GM19324 (cell line): ENCODE measurements around the gene C1orf232.

Experiments
- ATAC-seq: cut with Tn5 transposase; IDR thresholded peaks from one replicate; pipeline ENCODE4 v1.9.1; 2021; ENCODE audit warnings: mild to moderate bottlenecking, moderate library complexity; ENCODE audit not compliant: unreplicated experiment, low FRiP score

C1orf232 gene

DNA sequence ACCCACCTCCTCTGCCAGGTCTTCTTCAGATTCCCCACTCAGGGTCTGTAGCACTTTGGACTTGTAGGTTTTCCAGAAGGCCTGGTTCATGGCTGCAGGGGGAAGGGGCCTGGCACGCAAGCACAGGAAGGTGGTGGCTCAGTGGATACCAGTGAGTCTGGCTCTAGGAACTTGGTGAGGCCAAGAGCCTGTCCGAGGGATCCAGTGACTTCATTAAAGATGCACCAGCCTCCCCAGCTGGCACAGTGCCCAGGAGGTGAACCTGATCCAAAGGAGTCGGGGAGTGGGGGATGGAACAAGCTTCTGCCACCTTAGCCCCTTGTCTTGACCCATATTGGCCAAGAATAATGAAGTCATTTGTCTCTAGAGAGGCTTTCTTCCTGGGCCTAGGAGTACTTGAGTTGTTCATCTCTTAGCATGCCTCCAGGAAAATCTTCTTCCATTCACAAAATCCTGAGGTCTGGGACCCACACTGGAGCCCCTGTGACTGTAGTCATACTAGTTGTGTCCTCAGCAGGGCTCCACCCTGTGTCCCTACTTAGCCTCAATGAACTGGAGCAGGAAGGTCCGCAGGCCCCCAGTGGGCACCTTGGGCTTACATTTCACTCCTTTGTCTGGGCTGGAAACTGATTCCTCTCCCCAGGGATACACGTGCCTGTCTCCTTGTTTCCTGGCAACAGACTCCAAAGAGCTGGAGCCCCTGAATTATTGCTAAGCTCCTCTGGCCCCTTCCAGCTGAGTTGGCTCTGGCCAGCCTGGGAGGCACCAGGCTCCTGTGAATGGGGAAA lies at the start of gene C1orf232:
Gene C1orf232, minus strand, starts transcription at position 554 of the 788 bp plus-strand sequence. Its CDS starts 464 bp downstream, at position 90.
- ATAC-seq = no peak

DNA sequence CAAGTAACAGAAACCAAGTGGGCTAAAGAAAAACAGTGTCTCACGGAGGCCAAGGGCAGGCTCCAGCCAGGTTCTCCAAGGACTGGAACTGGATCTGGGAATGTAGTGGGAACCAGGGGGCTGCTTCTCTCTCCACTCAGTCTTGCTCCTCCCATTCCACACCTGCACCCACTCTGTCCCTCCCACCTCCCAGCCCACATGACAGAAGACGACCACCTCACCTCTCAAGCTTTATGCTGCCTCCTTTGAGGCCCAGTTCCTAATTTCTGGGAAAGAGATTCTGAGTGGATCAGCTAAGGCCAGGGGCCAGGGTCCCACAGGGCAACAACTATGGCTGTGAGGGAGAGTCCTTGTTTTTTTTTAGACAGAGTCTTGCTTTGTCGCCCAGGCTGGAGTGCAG lies 46.5 kb upstream of the C1orf232 start:
- no peak for ATAC-seq

DNA sequence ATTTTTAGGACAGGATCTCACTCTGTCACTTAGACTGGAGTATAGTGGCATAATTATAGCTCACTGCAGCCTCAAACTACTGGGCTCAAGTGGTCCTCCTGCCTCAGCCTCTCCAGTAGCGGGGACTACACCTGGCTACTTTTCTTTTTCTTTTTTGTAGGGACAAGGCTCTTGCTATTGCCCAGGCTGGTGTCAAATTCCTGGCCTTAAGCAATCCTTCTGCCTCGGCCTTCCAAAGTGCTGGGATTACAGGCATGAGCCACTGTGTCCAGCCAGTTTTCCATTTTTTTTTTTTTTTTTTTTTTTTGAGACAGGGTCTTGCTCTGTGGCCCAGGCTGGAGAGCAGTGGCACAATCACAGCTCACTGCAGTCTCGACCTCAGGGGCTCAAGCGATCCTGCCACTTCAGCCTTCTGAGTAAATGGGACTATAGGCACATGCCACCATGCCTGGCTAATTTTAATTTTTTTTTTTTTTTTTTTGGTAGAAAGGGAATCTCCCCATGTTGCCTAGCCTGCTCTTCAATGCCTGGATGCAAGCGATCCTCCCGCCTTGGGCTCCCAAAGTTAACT lies 44.7 kb upstream of the C1orf232 start:
- no peak for ATAC-seq

DNA sequence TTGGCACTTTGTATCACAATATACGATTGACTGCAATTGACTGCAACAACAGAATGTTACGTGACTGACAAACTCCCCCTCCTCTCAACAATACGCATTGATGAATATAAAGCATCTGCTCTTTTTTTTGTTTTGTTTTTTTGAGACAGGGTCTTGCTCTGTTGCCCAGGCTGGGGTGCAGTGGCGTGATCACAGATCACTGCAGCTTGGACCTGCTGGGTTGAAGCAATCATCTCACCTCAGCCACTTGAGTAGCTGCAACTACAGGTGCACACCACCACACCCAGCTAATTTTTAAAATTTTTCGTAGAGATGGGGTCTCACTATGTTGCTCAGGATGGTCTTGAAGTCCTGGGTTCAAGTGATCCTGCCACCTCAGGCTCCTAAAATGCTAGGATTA lies 44.0 kb upstream of the C1orf232 start:
- no peak for ATAC-seq

DNA sequence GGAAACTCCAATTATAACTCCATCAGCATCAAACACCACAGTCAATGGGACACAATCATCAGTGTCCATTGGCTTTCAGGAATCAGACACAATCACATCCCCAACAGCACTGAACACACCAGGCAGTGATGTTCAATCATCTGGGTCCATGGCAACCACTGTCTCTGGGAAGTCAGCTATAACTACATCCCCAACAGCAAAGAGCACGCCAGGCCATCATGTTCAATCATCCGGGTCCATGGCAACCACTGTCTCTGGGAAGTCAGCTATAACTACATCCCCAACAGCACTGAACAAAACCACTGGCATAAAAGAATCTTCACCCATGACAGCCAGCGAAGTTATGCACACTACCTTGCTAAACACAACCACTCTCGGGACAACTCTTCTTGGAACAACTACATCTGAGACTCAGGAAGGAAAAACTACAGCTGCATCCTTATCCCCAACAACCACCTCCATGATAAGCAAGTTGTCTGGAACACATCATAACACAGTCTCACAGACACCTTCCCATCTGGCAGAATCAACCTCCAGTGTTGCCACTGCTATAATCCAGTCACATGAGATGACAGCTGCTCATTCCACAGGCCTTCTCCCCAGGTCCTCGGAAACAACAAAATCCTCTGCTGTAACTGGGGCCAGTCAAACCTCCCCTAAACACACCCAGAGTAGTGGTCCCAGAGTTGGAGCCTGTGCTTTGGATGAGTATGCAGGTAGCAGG lies 41.5 kb upstream of the C1orf232 start:
- no peak for ATAC-seq

DNA sequence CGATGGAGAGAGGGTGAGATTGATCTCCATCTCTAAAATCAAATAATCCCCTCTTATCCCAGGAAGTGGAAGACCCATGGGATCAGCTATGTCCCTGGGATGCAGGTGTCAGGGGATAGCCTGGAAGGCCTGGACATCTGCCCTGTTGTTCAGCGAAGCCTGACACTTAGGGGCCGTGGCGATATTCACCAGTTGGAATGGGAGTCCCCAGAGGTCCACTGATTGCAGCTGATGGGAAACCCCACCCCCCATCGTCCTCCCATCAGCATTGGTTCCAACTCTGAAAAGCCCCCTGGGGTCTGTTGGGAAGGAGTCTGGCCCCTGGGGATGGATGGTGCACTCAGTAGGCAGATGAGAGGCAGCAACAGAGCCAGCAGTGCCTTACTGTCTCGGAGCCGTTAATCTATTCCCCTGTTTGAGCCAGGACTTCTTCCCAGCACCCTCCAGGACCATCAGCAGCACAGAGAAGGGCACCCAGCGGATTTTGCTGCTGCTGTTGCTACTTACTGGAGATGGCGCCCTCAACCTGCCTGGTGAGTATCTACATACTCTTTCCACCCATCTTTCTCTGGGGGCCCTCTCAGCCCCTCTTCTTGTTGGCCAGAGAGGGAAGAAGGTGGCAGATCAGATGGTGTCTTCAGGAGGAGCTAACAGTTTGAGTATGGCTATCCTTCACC lies 35.0 kb upstream of the C1orf232 start:
- no peak for ATAC-seq

DNA sequence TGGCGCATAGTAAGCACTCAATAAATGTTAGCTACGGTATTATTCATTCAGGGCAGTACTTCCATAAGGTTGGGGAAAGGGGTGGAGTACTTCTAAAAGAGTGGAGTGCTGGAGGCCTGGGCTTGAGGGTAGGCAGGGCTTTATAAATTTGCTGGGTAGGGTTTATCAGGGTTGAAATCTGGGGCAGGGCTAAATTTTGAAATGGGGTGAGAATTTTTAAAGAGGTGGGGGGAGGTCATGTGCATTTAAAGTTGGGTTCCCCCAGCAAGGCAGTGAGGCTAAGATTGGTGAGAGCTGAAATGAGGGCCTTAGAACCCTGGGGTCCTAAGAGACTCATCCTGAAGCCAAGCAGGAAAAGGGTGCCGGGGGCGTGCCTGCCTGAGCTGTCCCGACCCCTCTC lies 31.6 kb upstream of the C1orf232 start:
- no peak for ATAC-seq

DNA sequence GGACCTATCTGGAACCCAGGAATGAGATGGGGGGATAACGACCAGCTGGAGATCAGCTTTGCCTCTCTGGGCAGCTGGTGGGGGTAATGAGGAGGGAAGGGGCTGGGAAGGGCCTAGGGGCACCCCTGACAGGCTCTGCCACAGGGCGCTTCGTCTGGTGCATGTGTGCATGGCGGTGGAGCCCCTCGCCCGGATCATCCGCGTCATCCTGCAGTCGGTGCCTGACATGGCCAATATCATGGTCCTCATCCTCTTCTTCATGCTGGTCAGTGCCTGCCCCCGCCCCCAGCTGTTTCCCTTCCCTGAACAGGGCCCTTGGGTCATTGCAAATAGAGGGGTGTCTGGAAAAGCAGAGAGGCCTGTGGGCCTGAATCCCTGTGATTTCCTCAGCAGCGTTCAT lies 29.1 kb upstream of the C1orf232 start:
- no peak for ATAC-seq

DNA sequence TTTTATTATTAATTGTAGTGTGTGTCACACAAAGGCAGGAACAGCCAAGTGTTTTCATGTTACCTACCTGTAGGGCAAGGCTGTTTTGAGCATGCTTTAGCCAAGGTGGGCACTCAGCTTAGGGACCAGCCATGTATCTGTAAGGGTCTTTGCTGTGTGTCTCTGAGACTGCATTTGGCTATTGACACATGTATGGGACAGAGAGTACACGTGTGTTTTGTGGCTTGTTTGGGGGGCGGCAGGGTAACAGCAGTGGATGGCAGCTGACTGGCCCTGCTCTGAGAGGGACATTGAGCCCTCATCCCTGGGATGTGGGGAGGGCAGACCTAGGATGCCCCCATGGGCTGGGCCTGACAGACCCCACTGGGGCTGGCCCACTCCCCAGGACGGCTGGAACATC lies 28.5 kb upstream of the C1orf232 start:
- no peak for ATAC-seq

DNA sequence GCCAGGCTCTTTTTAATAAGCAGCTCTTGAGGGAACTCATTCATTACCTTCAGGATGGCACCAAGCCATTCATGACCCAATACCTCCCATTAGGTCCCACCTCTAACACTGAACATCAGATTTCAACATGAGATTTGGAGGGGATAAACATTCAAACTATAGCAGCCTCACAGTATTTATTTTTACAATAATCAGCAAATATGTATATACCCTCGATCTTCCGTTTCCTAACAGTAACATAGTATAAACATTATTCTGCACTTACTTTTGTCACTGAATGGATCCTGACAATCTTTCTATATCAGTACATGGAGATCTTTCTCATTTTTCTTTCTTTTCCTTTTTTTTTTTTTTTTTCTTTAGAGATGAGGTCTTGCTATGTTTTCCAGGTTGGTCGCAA lies 27.0 kb upstream of the C1orf232 start:
- ATAC-seq = no peak

DNA sequence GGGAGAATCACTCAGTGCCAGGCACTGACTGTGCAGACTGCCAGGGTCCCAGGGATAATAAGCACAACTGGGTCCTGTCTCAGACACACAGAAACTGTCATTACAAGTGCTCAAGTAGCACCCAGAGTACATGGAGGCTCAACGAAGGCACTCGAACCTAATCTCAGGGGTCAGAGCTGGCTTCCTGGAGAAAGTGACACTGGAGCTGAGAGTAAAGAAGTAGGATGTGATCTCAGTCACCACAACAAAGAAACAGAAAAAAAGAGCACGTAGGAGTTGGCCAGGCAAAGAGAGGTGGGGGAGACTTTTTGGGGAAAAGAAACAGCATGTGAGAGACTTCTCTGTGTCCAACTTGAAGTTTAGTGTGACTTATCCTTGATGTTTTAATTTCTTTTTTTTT lies 23.0 kb upstream of the C1orf232 start:
- no peak for ATAC-seq

DNA sequence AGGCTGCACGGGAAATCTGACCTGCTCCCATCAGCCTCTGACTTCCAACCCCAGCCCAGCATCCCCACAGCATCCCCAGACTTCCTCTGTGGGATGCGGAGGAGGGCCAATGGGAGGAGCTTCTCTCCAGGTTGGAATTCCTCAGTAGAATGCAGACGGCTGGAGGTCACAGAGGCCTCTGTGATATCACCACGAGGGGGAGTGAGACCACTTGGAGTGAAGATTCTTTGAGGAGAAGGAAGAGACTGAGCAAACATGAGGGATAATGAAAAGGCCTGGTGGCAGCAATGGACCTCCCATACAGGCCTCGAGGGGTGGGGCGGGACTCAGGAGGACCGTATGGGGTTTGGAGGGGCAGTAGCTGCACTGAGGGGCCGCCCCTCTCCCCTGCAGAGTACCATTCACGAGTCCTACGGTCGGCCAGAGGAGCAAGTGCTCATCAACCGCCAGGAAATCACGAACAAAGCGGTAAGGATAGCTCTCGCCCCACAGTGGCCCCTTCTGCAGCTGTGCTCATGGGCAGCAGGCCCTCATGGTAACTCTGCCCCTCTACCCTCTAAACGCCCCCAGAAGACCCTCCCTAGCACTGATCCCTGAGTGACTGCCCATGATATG lies 21.7 kb upstream of the C1orf232 start, which contains the start of gene CATSPER4:
Gene CATSPER4, plus strand, starts transcription at position 230 of the 615 bp plus-strand sequence. Its CDS starts 26 bp downstream, at position 256.
- ATAC-seq = no peak

DNA sequence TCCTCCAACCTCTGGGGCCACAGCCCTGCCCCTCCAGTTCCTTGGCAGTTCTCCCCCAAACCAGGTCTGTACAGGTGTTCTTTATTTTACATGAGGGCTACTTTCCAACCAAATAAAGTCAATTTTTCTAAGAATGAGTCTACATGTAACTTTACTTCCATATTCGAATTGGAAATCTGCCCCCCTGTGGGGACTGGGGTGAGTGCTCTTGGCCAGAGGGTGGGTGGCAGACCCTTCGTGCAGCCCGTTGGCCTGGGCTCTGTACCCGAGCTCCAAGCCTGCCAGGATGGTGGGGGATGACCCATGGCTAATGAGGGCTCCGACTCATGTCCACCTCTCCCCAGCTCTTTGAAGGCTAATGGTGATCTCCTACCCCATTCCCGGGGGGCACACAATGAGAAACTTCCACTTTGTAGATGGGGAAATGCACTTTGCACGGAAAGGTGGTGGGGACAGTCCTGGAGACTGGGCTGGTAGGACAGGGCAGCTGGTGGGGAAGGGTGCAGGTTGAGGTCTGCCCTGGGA lies 21.1 kb upstream of the C1orf232 start:
- ATAC-seq = no peak

DNA sequence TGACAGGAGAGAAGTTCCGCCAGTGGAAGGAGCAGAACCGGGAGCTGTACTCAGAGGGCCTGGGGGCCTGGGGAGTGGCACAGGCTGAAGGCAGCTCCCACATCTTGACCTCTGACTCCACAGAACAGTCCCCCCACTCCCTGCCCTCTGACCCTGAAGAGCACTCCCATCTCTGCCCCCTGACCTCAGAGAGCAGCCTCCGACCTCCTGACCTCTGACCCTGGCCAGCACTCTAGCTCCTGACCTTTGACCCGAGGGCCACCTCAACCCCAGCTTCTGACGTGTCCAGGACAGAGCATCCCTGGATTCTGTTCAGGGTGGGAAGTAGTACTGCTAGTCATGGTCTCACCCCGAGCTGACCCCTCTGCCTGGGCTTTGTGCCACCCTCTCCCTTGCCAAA lies 20.6 kb upstream of the C1orf232 start:
- ATAC-seq = no peak

DNA sequence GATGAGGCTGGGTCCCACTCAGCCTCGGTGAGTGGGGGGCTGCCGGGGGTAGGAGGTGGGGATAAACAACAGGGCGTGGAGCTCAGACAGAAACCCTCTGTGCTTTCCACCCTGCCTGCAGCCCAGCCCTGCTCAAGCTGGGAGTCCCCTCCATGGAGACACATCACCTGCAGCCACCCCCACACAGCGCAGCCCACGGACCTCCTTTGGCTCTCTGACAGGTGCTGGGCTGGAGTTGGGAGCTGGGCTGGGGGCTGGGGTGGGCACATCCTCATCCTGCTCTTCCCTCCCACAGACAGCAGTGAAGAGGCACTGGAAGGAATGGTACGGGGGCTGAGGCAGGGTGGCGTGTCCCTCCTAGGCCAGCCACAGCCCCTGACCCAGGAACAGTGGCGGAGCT lies 19.7 kb upstream of the C1orf232 start:
- no peak for ATAC-seq

DNA sequence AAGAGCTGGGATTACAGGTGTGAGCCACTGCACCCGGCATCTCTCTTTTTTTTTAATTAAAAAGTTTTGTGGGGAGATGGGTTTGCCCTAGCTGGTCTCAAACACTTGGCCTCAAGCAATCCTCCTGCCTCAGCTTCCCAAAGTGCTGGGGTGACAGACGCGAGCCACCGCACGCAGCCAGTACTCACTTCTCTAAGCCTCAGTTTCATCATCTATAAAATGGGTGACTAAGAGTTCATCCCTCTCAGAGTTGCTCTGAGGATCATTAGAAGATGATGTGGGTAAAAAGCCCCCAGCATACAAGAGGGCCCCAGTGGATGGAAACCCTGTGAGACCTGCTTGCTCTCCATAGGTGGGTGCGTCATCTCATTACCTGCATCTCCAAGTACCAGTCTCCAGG lies 19.1 kb upstream of the C1orf232 start:
- ATAC-seq = no peak

DNA sequence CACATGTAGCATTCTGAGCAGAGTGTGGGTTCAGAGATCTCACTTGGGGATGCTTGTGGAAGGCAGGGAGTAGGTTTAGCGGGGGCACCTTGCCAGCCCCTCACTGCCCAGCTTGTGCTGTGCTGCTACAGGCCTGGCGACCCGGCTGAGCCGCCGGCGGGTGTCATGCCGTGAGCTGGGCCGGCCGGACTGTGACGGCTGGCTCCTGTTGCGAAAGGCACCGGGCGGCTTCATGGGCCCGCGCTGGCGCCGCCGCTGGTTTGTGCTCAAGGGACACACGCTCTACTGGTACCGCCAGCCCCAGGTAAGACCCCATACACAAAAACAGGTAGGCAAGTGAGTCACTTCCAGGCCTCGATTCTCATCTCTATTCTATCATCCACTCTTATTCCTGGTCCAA lies 16.1 kb upstream of the C1orf232 start:
- ATAC-seq = no peak

DNA sequence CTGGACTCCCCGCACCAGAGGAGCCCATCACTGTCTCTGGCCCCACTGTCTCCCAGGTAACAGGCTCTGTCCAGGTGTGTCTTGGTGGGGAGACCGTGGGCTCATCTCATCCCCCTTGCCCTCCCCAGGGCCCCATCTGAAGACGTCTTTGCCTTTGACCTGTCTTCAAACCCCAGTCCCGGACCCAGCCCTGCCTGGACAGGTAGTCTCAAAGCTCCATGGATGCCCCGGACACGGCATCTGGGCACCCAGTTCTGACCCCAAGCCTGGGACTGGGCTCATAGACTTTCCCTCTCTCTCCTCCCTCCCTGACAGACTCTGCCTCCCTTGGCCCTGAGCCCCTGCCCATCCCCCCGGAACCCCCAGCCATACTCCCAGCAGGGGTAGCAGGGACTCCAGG lies 15.3 kb upstream of the C1orf232 start:
- ATAC-seq = no peak

DNA sequence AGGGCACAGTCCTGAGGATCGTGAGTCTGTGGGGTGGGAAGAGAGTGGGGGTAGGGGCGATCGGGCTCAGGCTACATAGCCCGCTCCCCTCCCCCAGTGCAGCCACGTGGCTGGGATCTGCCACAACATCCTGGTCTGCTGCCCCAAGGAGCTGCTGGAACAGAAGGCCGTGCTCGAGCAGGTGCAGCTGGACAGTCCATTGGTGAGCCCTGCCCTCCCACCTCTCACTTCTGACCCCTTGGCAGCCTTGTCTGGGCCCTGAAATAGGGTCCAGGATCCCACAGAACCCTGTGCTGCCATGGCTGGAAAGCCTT lies 13.6 kb upstream of the C1orf232 start:
- ATAC-seq = no peak

DNA sequence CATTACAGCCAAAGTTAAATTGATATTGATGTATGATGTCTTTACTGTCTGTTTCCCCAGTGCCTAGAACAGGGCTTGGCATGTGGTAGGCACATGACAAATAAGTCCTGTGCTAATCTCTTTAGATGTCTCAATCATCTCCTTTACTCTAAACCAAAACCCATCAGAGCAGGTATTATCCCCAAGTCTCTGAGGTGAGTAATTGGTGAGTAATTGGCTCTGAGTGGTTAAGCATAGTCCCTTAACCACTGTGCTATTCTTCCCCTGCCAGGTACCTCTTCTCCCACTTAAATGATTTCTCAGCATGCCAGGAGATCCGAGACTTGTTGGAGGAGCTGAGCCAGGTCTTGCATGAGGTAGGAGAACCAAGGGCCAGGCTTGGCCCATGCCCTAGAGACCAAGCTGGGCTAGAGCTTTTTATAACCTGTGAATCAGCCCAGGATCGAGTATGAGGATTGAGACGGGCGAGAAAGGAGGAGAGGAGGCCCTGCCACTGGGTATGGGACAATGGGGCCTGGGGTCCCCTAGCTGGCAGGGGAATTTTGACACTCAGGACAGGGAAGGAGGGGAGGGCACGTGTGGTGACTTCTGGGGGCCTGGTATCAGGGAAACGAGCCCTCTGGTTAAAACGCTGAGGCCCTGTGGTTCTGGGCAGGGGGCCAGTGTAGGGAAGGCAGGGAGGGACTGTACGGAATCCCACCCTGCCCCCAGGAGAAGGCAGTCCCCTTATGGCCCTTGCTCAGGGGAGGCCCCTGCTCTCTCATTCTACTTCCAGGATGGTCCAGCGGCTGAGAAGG lies 13.0 kb upstream of the C1orf232 start:
- ATAC-seq = no peak
